ENCODE data around the gene PTEN. TPM values are rescaled to one million over a fixed set of nuclear protein-coding genes. Genes with fewer than 3 reads are reported as not detected.

The PTEN gene
- total RNA-seq, 1 donor from 2014 or later, result 64.9 TPM

GRCh38 chr10:87882555-87883294 is 19.3 kb downstream of the PTEN start:
- Histone ChIP-seq H3K9ac (no peak overlapping the region), H3K27ac (no peak overlapping the region), H3K4me2 (no peak overlapping the region), H3F3A (ENCODE audit: low read depth) (no peaks in the 10 kb centered on the region), H2AFZ (replicated peaks) (no peak overlapping the region), H3K4me3 (no peak overlapping the region), H3K27me3 (no peaks in the 10 kb centered on the region), H3K36me3 (peaks cover 25% of the 10 kb centered on the region), H4K20me1 (ENCODE audit: low read depth) (no peaks in the 10 kb centered on the region), H3K4me1 (no peaks in the 10 kb centered on the region), H3K79me2 (ENCODE audit: low read depth) (peaks cover 97% of the 10 kb centered on the region), H3K9me3 (ENCODE audit: low read depth) (no peaks in the 10 kb centered on the region)
- H3K27ac Mint-ChIP-seq, result no peak overlapping the region
- no peak for DNase-seq (ENCODE audit: low spot score)
- H3K36me3 Mint-ChIP-seq, result peaks cover 49% of the 10 kb centered on the region
- H3K27me3 Mint-ChIP-seq (ENCODE audit: insufficient read depth, low read depth), result no peaks in the 10 kb centered on the region
- H3K9me3 Mint-ChIP-seq, result peaks cover 15% of the 10 kb centered on the region
- H3K4me3 Mint-ChIP-seq, result no peak overlapping the region
- no peaks in the 10 kb centered on the region for H3K4me1 Mint-ChIP-seq
- TF ChIP-seq EZH2 (IDR thresholded peaks at IDR 0.05) (no peak), EZH2phosphoT487 (IDR thresholded peaks at IDR 0.05) (no peak), CTCF (IDR thresholded peaks at IDR 0.05) (no peak)

GRCh38 chr10:87886635-87887034 is 23.2 kb downstream of the PTEN start:
- Histone ChIP-seq H3K9ac (no peak overlapping the region), H3K4me2 (no peak overlapping the region), H3K27ac (no peak overlapping the region), H3K4me1 (no peaks in the 10 kb centered on the region), H3K79me2 (ENCODE audit: low read depth) (peaks cover 95% of the 10 kb centered on the region), H2AFZ (replicated peaks) (no peak overlapping the region), H3K36me3 (peaks cover 8% of the 10 kb centered on the region), H3K9me3 (ENCODE audit: low read depth) (no peaks in the 10 kb centered on the region), H4K20me1 (ENCODE audit: low read depth) (peaks cover 7% of the 10 kb centered on the region), H3F3A (ENCODE audit: low read depth) (no peaks in the 10 kb centered on the region), H3K27me3 (no peaks in the 10 kb centered on the region), H3K4me3 (no peak overlapping the region)
- TF ChIP-seq CTCF (IDR thresholded peaks at IDR 0.05), result no peak
- Mint-ChIP-seq H3K4me3 (no peak overlapping the region), H3K9me3 (peaks cover 12% of the 10 kb centered on the region), H3K4me1 (no peaks in the 10 kb centered on the region), H3K27ac (no peak overlapping the region), H3K36me3 (peaks cover 33% of the 10 kb centered on the region), H3K27me3 (ENCODE audit: insufficient read depth, low read depth) (no peaks in the 10 kb centered on the region)
- no peak for DNase-seq (ENCODE audit: low spot score)

GRCh38 chr10:87887146-87887545 is 23.7 kb downstream of the PTEN start:
- DNase-seq (ENCODE audit: low spot score), result no peak
- Histone ChIP-seq H3K4me2 (no peak overlapping the region), H3K9ac (no peak overlapping the region), H2AFZ (replicated peaks) (no peak overlapping the region), H3K27me3 (no peaks in the 10 kb centered on the region), H3K4me1 (no peaks in the 10 kb centered on the region), H3K36me3 (peaks cover 8% of the 10 kb centered on the region), H3K79me2 (ENCODE audit: low read depth) (peaks cover 96% of the 10 kb centered on the region), H3K27ac (no peak overlapping the region), H3F3A (ENCODE audit: low read depth) (no peaks in the 10 kb centered on the region), H4K20me1 (ENCODE audit: low read depth) (peaks cover 7% of the 10 kb centered on the region), H3K9me3 (ENCODE audit: low read depth) (no peaks in the 10 kb centered on the region), H3K4me3 (no peak overlapping the region)
- Mint-ChIP-seq H3K36me3 (peaks cover 28% of the 10 kb centered on the region), H3K27ac (no peak overlapping the region), H3K27me3 (ENCODE audit: insufficient read depth, low read depth) (no peaks in the 10 kb centered on the region), H3K4me3 (no peak overlapping the region), H3K4me1 (no peaks in the 10 kb centered on the region), H3K9me3 (peaks cover 10% of the 10 kb centered on the region)
- TF ChIP-seq EZH2 (IDR thresholded peaks at IDR 0.05) (no peak), EZH2phosphoT487 (IDR thresholded peaks at IDR 0.05) (no peak), CTCF (IDR thresholded peaks at IDR 0.05) (no peak)
